GM12873 (cell line): ENCODE results near the gene PRDM1.

Source experiments
- TF ChIP-seq, protein P1 (sequence below): IDR thresholded peaks from 2 replicates; pipeline ENCODE4 v1.5.1; 2012; ENCODE audit warnings: low read depth, mild to moderate bottlenecking, moderate library complexity, low read length, control low read depth; ENCODE audit not compliant: insufficient read depth; ENCODE audit errors: missing control alignments

The PRDM1 gene

DNA sequence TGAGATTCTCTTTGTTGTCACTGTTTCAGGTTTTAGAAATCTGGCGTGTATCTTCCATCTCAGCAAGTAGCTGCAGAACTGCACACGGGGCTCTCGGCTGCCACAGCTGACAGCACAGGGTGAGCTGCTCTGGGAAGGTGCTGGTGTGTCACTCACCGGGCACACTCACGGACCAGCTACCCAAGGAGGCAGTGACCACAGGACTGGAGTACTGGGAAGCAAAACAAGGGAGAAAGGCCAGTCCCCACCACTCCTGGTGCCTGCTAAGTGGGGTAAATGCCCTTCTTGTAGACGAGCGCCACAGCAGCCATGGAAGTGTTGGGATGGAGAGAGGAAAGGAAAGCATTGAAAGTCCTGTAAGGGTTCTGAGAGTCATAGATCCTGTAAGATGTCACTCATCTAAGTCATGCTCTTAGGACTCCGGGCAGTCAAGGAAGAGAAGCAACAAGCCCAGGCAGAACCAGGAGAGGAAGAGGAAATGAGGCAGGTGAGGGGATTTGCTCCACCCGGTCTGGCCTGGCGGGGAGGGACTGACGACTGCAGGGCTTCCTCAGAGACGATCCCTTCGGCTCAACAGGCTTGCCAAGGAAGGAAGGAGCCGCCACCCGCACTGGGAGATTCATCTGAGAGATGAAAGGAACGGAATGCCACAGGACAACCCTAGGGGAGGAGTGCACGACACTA, 48.1 kb downstream of the PRDM1 start:
- TF ChIP-seq, protein P1, sequence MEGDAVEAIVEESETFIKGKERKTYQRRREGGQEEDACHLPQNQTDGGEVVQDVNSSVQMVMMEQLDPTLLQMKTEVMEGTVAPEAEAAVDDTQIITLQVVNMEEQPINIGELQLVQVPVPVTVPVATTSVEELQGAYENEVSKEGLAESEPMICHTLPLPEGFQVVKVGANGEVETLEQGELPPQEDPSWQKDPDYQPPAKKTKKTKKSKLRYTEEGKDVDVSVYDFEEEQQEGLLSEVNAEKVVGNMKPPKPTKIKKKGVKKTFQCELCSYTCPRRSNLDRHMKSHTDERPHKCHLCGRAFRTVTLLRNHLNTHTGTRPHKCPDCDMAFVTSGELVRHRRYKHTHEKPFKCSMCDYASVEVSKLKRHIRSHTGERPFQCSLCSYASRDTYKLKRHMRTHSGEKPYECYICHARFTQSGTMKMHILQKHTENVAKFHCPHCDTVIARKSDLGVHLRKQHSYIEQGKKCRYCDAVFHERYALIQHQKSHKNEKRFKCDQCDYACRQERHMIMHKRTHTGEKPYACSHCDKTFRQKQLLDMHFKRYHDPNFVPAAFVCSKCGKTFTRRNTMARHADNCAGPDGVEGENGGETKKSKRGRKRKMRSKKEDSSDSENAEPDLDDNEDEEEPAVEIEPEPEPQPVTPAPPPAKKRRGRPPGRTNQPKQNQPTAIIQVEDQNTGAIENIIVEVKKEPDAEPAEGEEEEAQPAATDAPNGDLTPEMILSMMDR, result no peak

DNA sequence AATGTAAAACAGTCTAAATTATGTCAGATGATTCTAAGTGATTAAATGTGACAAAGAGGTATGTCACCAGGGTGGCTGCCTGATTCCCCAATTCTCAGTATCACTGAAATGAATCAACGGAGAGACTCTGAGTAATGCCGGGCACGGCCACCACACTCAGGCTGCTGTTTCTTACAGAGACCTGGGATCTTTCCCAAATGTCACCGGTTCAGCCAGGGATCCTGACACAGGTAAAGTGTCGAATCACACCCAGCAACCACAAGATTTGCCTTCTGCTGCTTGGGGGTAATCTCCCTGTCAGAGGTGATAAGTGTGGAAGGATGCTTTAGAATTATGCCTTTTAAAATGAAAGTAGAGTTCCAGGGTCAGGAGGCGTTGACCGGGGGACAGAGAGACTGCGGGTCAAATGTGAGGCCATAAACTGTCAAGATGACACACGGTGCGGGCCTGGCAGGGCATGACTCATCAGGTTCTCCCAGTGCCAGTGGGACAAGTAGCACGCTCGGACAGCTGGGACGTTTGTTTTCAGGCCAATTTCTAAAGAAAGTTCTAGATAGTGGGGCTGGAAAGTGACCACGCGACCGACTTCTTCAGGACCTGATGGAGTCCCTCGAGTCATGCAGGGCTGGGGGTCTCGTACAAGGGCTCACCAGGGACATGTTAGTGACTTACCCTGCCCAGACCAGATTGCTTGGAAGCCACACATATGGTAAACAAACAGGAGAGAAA, 48.9 kb downstream of the PRDM1 start:
- TF ChIP-seq, protein P1, result no peak

DNA sequence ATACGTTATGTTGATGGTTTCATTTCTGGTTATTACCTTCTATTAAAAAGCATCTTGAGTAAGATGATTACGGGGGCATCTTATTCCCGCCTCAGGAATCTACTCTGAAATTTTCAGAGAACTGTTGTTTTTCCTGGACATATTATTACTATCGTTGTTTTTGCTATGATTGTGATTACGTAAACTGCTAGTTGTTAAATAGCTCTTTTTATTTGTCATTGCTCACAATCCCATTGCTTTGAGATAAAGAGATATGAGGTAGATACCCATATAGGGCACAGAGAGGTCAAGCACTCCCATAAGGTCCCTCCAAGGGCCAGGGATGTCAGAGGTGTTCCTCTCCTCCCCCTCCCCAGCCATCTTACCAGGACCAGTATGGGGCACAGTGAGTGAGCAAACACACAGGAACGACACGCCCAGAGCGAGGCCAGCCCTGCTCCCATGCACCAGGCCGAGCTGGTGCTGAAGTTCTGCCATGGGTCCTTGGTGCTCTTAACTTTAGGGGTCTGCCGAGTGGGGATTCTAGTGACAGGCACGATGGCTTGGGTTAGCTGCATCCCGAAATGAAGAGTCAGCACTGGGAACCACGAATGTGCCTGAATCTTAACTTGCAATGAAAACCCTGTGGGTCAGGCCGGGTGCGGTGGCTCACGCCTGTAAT, 49.9 kb downstream of the PRDM1 start:
- TF ChIP-seq, protein P1, result no peak

DNA sequence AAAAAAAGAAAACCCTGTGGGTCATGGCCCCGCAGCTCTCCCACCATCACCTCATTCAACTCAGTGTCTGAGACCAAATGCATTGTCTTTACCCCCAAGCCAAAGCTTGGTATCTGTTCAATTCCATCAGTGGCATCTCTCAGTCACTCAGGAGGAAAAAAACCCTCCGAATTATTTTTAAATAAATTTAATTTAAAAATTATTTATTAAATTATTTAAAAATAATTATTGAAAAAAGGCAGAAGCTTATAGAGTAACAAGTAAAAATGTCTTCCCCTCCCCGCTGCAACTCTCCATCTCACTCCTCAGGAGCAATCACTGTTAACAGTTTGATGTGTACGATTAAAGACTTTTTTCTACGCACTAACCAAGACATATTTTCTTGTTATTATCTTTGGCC, 50.7 kb downstream of the PRDM1 start:
- TF ChIP-seq, protein P1, result no peak

DNA sequence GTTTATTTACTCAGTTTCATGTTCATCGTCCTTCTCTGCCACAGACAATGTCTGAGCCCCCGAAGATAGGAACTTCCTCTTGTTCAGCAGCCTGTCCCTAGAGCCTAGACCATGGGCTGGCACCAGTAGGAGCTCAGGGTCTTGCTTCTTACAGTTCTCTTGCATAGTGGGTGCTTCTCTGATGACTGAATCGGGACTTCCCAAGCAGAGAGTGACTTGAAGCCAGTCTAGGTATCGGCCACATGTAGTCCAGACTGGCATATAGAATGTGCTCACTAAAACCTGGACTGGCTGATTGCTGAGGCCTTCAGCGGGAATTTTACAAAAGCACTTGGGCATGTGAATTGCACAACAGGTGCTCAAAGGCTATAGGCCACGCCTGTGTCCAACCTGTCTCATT, 52.0 kb downstream of the PRDM1 start:
- TF ChIP-seq, protein P1, result no peak

DNA sequence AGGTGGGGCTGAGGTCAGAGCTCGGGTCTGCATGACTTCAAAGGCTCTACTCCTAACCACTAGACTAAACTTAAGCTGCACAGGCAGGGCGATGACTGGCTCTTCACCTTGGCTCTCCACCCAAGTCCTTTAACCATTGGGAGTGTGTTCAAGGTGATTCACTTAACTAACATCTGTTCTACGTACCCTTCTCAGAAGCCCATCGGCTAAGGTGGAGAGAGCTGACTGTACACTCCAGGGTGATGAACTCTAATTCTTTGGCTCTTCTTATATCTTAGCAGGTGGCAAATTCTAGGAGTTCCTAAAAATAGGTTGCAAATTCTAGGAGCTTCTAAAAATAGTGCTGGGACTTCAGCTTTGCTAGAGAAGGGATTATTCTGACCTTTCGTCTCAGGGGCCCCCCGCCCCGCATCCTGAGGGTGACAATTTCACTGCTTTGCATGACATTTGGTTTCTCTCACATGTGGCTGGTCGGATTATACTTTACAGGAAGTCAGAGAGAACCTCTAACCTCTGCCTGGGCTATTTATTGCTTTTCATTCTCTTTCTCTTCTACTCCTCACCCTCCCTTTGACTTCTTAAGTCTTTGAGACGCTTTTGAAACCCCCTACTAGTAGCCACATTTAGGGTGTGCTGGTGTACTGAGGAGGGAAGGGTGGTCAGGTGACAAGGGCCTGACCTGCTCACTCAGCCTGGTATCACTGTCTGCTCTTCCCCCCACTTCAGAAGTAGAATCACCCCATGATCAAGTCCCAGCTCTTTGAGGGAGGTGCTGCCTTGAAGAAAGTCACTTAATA, 55.5 kb downstream of the PRDM1 start:
- TF ChIP-seq, protein P1, result no peak
